Skeletal muscle tissue (tissue), 4 donors: ENCODE data around the gene EBF4. TPM values are rescaled to one million over a fixed set of nuclear protein-coding genes. Genes with fewer than 3 reads are reported as not detected.
A peak's percentile ranks its signal among the peaks of the same experiment; 100 is the strongest.

Source experiments
- H3K27ac ChIP-seq: one replicate; pipeline ENCODE4 v1.7.0; 2013; ENCODE audit warnings: mild to moderate bottlenecking, low read depth, low read length, inconsistent platforms
- H3K27me3 ChIP-seq, 3 donors: one replicate each; pipeline ENCODE4 v1.7.0; 2013; ENCODE audit warnings: low read length in 3 of 3; ENCODE audit not compliant: control insufficient read depth in 3 of 3, insufficient read depth in 3 of 3
- H3K36me3 ChIP-seq, 3 donors: one replicate each; pipeline ENCODE4 v1.7.0; 2013; ENCODE audit warnings: low read length in 3 of 3; ENCODE audit not compliant: control insufficient read depth in 3 of 3, insufficient read depth in 3 of 3
- H3K4me1 ChIP-seq, 3 donors: one replicate each; pipeline ENCODE4 v1.7.0; 2013; ENCODE audit warnings: low read length in 3 of 3, mild to moderate bottlenecking in 3 of 3; ENCODE audit not compliant: control insufficient read depth in 3 of 3, insufficient read depth in 3 of 3
- H3K4me3 ChIP-seq, 3 donors: one replicate each; pipeline ENCODE4 v1.7.0; 2013; ENCODE audit warnings: low read length in 3 of 3
- H3K9ac ChIP-seq, 3 donors: one replicate each; pipeline ENCODE4 v1.7.0; 2013; ENCODE audit warnings: low read length in 3 of 3, mild to moderate bottlenecking in 3 of 3, moderate library complexity in 2 of 3, low read depth in 1 of 3
- H3K9me3 ChIP-seq, 3 donors: one replicate each; pipeline ENCODE4 v1.7.0; 2013; ENCODE audit warnings: low read length in 3 of 3; ENCODE audit not compliant: control insufficient read depth in 3 of 3
- total RNA-seq: library from RNA; depleted of rRNA; stranded (reverse); fragments of >200 nt; gene quantifications from one replicate; pipeline ENCODE4 v1.2.3, GENCODE V29; 2014
- donor health status: Osteomylitis.

EBF4 gene
- total RNA-seq, 1 donor from 2014 or later = 2.6 TPM

GRCh38 chr20:2752567-2753460 lies 60.2 kb downstream of the EBF4 start:
- Histone ChIP-seq H3K27ac (no peak overlapping the region), H3K27me3 (peaks cover 71 to 80% (median 78%) of the 10 kb centered on the region in 3 donors), H3K36me3 (no peaks in the 10 kb centered on the region), H3K4me3 (peak overlapping the region in 2 of 3 donors; percentile 5 to 41), H3K9me3 (no peaks in the 10 kb centered on the region), H3K9ac (no peak overlapping the region), H3K4me1 (peaks cover 15 to 18% (median 16%) of the 10 kb centered on the region in 3 donors)

GRCh38 chr20:2753461-2754040 lies 61.0 kb downstream of the EBF4 start:
- no peaks in the 10 kb centered on the region for H3K9me3 ChIP-seq
- peaks cover 15 to 18% (median 16%) of the 10 kb centered on the region in 3 donors for H3K4me1 ChIP-seq
- H3K27ac ChIP-seq = no peak overlapping the region
- no peaks in the 10 kb centered on the region for H3K36me3 ChIP-seq
- H3K27me3 ChIP-seq = peaks cover 69 to 76% (median 74%) of the 10 kb centered on the region in 3 donors
- H3K4me3 ChIP-seq = no peak overlapping the region
- H3K9ac ChIP-seq = peak overlapping the region in 1 of 3 donors; percentile 25

GRCh38 chr20:2754424-2754823 lies 61.8 kb downstream of the EBF4 start:
- Histone ChIP-seq H3K9me3 (no peaks in the 10 kb centered on the region), H3K4me3 (no peak overlapping the region), H3K36me3 (no peaks in the 10 kb centered on the region), H3K4me1 (peaks cover 15 to 18% (median 16%) of the 10 kb centered on the region in 3 donors), H3K27ac (no peak overlapping the region), H3K27me3 (peaks cover 64 to 78% (median 71%) of the 10 kb centered on the region in 3 donors), H3K9ac (no peak overlapping the region)

- Histone ChIP-seq H3K9me3 (no peaks in the 10 kb centered on the region), H3K4me3 (no peak overlapping the region), H3K9ac (no peak overlapping the region), H3K27ac (no peak overlapping the region), H3K36me3 (no peaks in the 10 kb centered on the region), H3K27me3 (peaks cover 54 to 79% (median 67%) of the 10 kb centered on the region in 3 donors), H3K4me1 (peaks cover 15 to 17% (median 16%) of the 10 kb centered on the region in 3 donors)
Observed at GRCh38 chr20:2755451-2756055, 63.0 kb downstream of the EBF4 start.

GRCh38 chr20:2756056-2756611 lies 63.6 kb downstream of the EBF4 start:
- Histone ChIP-seq H3K27me3 (peaks cover 49 to 78% (median 62%) of the 10 kb centered on the region in 3 donors), H3K4me1 (peaks cover 11 to 12% (median 12%) of the 10 kb centered on the region in 3 donors), H3K27ac (no peak overlapping the region)

GRCh38 chr20:2757001-2757400 lies 64.4 kb downstream of the EBF4 start:
- no peaks in the 10 kb centered on the region for H3K9me3 ChIP-seq
- H3K27me3 ChIP-seq = peaks cover 49 to 72% (median 62%) of the 10 kb centered on the region in 3 donors
- no peak overlapping the region for H3K4me3 ChIP-seq
- no peak overlapping the region for H3K27ac ChIP-seq
- no peaks in the 10 kb centered on the region for H3K36me3 ChIP-seq
- H3K4me1 ChIP-seq = peaks cover 11 to 12% (median 12%) of the 10 kb centered on the region in 3 donors
- H3K9ac ChIP-seq = no peak overlapping the region

More at GRCh38 chr20:2756056-2756611, 63.6 kb downstream of the EBF4 start:
- no peak overlapping the region for H3K9ac ChIP-seq
- no peak overlapping the region for H3K4me3 ChIP-seq
- no peaks in the 10 kb centered on the region for H3K36me3 ChIP-seq
- no peaks in the 10 kb centered on the region for H3K9me3 ChIP-seq

GRCh38 chr20:2757969-2758368 lies 65.4 kb downstream of the EBF4 start:
- no peaks in the 10 kb centered on the region for H3K9me3 ChIP-seq
- peaks cover 4 to 7% (median 6%) of the 10 kb centered on the region in 3 donors for H3K4me1 ChIP-seq
- H3K36me3 ChIP-seq = no peaks in the 10 kb centered on the region
- H3K9ac ChIP-seq = no peak overlapping the region
- peaks cover 42 to 68% (median 55%) of the 10 kb centered on the region in 3 donors for H3K27me3 ChIP-seq
- no peak overlapping the region for H3K4me3 ChIP-seq
- no peak overlapping the region for H3K27ac ChIP-seq

GRCh38 chr20:2759143-2759542 lies 66.6 kb downstream of the EBF4 start:
- H3K4me1 ChIP-seq = no peaks in the 10 kb centered on the region
- H3K9me3 ChIP-seq = no peaks in the 10 kb centered on the region
- no peaks in the 10 kb centered on the region for H3K36me3 ChIP-seq
- no peak overlapping the region for H3K4me3 ChIP-seq
- H3K27ac ChIP-seq = no peak overlapping the region
- H3K27me3 ChIP-seq = peaks cover 30 to 64% (median 51%) of the 10 kb centered on the region in 3 donors
- H3K9ac ChIP-seq = no peak overlapping the region

- Histone ChIP-seq H3K36me3 (no peaks in the 10 kb centered on the region), H3K9me3 (no peaks in the 10 kb centered on the region), H3K27me3 (peaks cover 24 to 61% (median 47%) of the 10 kb centered on the region in 3 donors), H3K4me1 (no peaks in the 10 kb centered on the region), H3K4me3 (no peak overlapping the region), H3K9ac (no peak overlapping the region), H3K27ac (no peak overlapping the region)
Observed at GRCh38 chr20:2759603-2760296, 67.2 kb downstream of the EBF4 start.
